Stimulated activated CD8-positive, alpha-beta memory T cell treated with anti-CD3 and anti-CD28 coated beads, Interleukin-7, amount 100 ng/mL, for 4 hours (primary cell): ENCODE results near the gene KRTAP15-1.

Experiments
- DNase-seq, 2 donors: peaks; one replicate each; pipeline ENCODE4 v3.0.0-alpha.2; 2020; ENCODE audit warnings: low read depth in 2 of 2

The KRTAP15-1 gene

GRCh38 chr21:30439975-30440374 is at the start of gene KRTAP15-1:
Gene KRTAP15-1, plus strand, starts transcription at chr21:30440275. Its CDS starts 53 bp downstream, at chr21:30440328.
- no peak for DNase-seq

GRCh38 chr21:30391492-30392025 is 48.5 kb upstream of the KRTAP15-1 start:
- no peak for DNase-seq

- no peak for DNase-seq
These were observed 44.3 kb upstream of the KRTAP15-1 start, which contains the start of gene KRTAP13-1 for GRCh38 chr21:30395731-30396130. Gene KRTAP13-1, plus strand, starts transcription at chr21:30396031. Its CDS starts 56 bp downstream, at chr21:30396087.

- no peak for DNase-seq
These were observed 31.1 kb upstream of the KRTAP15-1 start for GRCh38 chr21:30408782-30409494.

- DNase-seq, result no peak
These were observed 24.1 kb upstream of the KRTAP15-1 start for GRCh38 chr21:30415993-30416392.

- DNase-seq, result no peak
These were observed 14.2 kb upstream of the KRTAP15-1 start, which contains the start of gene KRTAP13-3 for GRCh38 chr21:30425826-30426225. Gene KRTAP13-3, minus strand, starts transcription at chr21:30425926. Its CDS starts 14 bp downstream, at chr21:30425912.

- no peak for DNase-seq
These were observed 13.3 kb upstream of the KRTAP15-1 start for GRCh38 chr21:30426731-30427130.

- no peak for DNase-seq
These were observed 9.9 kb upstream of the KRTAP15-1 start, which contains the start of gene KRTAP13-4 for GRCh38 chr21:30430170-30430655. Gene KRTAP13-4, plus strand, starts transcription at chr21:30430220. Its CDS starts 56 bp downstream, at chr21:30430276.

GRCh38 chr21:30434033-30434631 is 5.9 kb upstream of the KRTAP15-1 start:
- no peak for DNase-seq

- no peak for DNase-seq
These were observed 3.0 kb upstream of the KRTAP15-1 start for GRCh38 chr21:30437010-30437565.

- DNase-seq, result no peak
These were observed 3.2 kb downstream of the KRTAP15-1 start for GRCh38 chr21:30443226-30443625.

GRCh38 chr21:30444204-30444603 is 4.1 kb downstream of the KRTAP15-1 start:
- DNase-seq, result no peak

- no peak for DNase-seq
These were observed 7.0 kb downstream of the KRTAP15-1 start for GRCh38 chr21:30447056-30447455.

GRCh38 chr21:30448514-30448913 is 8.4 kb downstream of the KRTAP15-1 start:
- no peak for DNase-seq

GRCh38 chr21:30463713-30464112 is 23.6 kb downstream of the KRTAP15-1 start:
- no peak for DNase-seq

GRCh38 chr21:30468900-30469714 is 29.0 kb downstream of the KRTAP15-1 start:
- no peak for DNase-seq

- DNase-seq, result no peak
These were observed 37.9 kb downstream of the KRTAP15-1 start for GRCh38 chr21:30478004-30478403.

- DNase-seq, result no peak
These were observed 39.2 kb downstream of the KRTAP15-1 start for GRCh38 chr21:30479259-30479658.

- DNase-seq, result no peak
These were observed 40.1 kb downstream of the KRTAP15-1 start, which contains the start of gene KRTAP19-1 for GRCh38 chr21:30480145-30480544. Gene KRTAP19-1, minus strand, starts transcription at chr21:30480367. Its CDS starts 50 bp downstream, at chr21:30480317.

- DNase-seq, result no peak
These were observed 42.1 kb downstream of the KRTAP15-1 start for GRCh38 chr21:30482130-30482529.

- DNase-seq, result no peak
These were observed 46.1 kb downstream of the KRTAP15-1 start for GRCh38 chr21:30486180-30486579.
